Osteocyte (in vitro differentiated cells): ENCODE results near the gene FUT1. TPM values are rescaled to one million over a fixed set of nuclear protein-coding genes. Genes with fewer than 3 reads are reported as not detected.
A peak's percentile ranks its signal among the peaks of the same experiment; 100 is the strongest.

Source experiments
- DNase-seq: peaks from one replicate; pipeline ENCODE4 v3.0.0; 2021; ENCODE audit warnings: mixed read lengths; ENCODE audit not compliant: unreplicated experiment; ENCODE audit errors: extremely low spot score
- H3K27ac Mint-ChIP-seq: one replicate; pipeline ENCODE4 v1.8.0; 2021; ENCODE audit warnings: mild to moderate bottlenecking, mixed read lengths; ENCODE audit not compliant: unreplicated experiment
- H3K27me3 Mint-ChIP-seq: one replicate; pipeline ENCODE4 v1.8.0; 2021; ENCODE audit warnings: mixed read lengths; ENCODE audit not compliant: unreplicated experiment
- H3K36me3 Mint-ChIP-seq: one replicate; pipeline ENCODE4 v1.8.0; 2021; ENCODE audit warnings: mixed read lengths; ENCODE audit not compliant: unreplicated experiment
- H3K4me1 Mint-ChIP-seq: one replicate; pipeline ENCODE4 v1.8.0; 2021; ENCODE audit warnings: mixed read lengths; ENCODE audit not compliant: unreplicated experiment
- H3K4me3 Mint-ChIP-seq: one replicate; pipeline ENCODE4 v1.8.0; 2021; ENCODE audit warnings: mild to moderate bottlenecking, moderate library complexity, mixed read lengths; ENCODE audit not compliant: unreplicated experiment
- H3K9me3 Mint-ChIP-seq: one replicate; pipeline ENCODE4 v1.8.0; 2021; ENCODE audit warnings: mixed read lengths; ENCODE audit not compliant: unreplicated experiment
- total RNA-seq: library from RNA; stranded (reverse); gene quantifications from 2 replicates; pipeline ENCODE4 v1.2.1, GENCODE V29; 2021
- TF ChIP-seq, protein P1 (sequence below): fragments of 200-600 bp; sonication (generic); IDR thresholded peaks from 2 replicates; pipeline ENCODE4 v1.5.0; 2021; ENCODE audit warnings: antibody characterized with exemption, mild to moderate bottlenecking, moderate library complexity

The FUT1 gene
- total RNA-seq, 1 donor from 2014 or later, result 0.11 TPM

GRCh38 chr19:48716562-48717291 is 35.7 kb downstream of the FUT1 start:
- Mint-ChIP-seq H3K9me3 (no peaks in the 10 kb centered on the region), H3K27ac (peak overlapping the region; percentile 52), H3K4me1 (peaks cover 53% of the 10 kb centered on the region), H3K4me3 (peak overlapping the region; percentile 49), H3K27me3 (no peaks in the 10 kb centered on the region), H3K36me3 (no peaks in the 10 kb centered on the region)
- TF ChIP-seq, protein P1, sequence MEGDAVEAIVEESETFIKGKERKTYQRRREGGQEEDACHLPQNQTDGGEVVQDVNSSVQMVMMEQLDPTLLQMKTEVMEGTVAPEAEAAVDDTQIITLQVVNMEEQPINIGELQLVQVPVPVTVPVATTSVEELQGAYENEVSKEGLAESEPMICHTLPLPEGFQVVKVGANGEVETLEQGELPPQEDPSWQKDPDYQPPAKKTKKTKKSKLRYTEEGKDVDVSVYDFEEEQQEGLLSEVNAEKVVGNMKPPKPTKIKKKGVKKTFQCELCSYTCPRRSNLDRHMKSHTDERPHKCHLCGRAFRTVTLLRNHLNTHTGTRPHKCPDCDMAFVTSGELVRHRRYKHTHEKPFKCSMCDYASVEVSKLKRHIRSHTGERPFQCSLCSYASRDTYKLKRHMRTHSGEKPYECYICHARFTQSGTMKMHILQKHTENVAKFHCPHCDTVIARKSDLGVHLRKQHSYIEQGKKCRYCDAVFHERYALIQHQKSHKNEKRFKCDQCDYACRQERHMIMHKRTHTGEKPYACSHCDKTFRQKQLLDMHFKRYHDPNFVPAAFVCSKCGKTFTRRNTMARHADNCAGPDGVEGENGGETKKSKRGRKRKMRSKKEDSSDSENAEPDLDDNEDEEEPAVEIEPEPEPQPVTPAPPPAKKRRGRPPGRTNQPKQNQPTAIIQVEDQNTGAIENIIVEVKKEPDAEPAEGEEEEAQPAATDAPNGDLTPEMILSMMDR, result no peak
- DNase-seq, result no peak

DNA sequence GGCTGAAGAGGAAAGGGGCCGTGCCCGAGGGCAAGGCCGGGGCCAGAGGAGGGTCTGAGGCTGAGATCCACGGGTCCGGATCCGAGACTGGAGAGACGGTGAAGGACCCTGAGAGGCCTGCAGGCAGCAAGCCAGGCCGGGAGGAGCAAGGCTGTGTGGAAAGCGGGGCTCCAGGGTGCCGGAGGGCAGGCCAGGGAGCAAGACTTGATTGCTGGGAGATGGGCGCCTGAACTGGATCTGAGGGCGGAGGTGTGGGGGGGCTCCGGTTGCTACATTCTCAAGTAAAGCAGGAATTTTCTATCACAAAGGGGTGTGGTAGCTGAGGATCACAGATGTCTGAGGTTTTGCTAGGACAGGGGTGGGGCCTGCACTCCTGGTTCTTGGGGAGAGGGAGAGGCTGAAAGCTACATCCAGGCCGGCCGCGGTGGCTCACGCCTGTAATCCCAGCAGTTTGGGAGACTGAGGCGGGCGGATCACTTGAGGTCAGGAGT is 36.7 kb downstream of the FUT1 start:
- TF ChIP-seq, protein P1, result no peak
- no peaks in the 10 kb centered on the region for H3K9me3 Mint-ChIP-seq
- H3K4me3 Mint-ChIP-seq, result peak overlapping the region; percentile 32
- peaks cover 49% of the 10 kb centered on the region for H3K4me1 Mint-ChIP-seq
- H3K36me3 Mint-ChIP-seq, result no peaks in the 10 kb centered on the region
- DNase-seq, result no peak
- H3K27me3 Mint-ChIP-seq, result no peaks in the 10 kb centered on the region
- peak overlapping the region; percentile 97 for H3K27ac Mint-ChIP-seq

DNA sequence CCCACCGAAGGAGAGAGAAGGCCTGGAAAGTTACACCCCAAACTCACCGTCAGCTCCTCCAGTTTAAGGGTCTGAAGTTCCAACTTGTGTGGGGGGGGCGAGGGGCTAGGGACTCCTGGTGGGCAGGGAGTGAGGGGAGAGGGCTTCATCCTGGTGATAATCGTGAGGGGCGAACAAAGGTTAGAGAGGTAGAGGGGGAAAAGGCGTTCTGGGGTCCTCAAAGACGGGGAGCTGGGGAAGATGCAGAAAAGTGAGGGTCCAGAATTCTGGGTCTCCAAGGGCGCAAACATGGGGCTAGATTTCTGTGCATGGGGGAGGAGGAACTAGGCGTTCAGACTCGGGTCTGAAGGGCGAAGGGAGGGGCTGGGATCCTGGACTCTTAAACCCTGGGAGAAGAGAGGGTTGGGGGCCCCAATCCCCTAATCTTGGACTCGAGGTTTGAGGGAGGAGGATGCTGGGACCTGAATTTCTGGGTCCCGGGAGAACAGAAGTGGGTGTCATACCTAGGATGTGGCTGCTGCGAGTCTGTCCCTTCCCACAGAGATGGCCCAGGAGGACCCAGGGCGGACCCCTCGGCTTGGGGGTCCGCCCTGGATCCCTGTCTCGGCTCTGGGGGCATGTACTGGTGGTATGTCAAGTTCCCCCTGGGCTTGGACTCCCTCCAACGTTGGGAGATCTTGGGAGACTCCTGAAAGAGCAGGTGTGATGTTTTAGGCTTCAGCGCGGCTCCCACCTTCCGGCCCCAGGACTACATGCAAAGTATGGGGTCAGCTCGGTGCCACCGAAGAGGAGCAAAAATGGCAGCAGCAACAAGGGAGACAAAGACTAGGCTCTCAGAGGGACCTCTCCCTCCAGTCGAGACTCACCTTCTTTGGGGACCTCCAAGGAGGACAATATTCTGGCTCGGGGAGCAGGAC is 37.4 kb downstream of the FUT1 start:
- Mint-ChIP-seq H3K4me3 (peak overlapping the region; percentile 86), H3K9me3 (no peaks in the 10 kb centered on the region), H3K27ac (peak overlapping the region; percentile 97), H3K36me3 (no peaks in the 10 kb centered on the region), H3K27me3 (no peaks in the 10 kb centered on the region), H3K4me1 (peaks cover 44% of the 10 kb centered on the region)
- no peak for DNase-seq
- TF ChIP-seq, protein P1, result no peak

DNA sequence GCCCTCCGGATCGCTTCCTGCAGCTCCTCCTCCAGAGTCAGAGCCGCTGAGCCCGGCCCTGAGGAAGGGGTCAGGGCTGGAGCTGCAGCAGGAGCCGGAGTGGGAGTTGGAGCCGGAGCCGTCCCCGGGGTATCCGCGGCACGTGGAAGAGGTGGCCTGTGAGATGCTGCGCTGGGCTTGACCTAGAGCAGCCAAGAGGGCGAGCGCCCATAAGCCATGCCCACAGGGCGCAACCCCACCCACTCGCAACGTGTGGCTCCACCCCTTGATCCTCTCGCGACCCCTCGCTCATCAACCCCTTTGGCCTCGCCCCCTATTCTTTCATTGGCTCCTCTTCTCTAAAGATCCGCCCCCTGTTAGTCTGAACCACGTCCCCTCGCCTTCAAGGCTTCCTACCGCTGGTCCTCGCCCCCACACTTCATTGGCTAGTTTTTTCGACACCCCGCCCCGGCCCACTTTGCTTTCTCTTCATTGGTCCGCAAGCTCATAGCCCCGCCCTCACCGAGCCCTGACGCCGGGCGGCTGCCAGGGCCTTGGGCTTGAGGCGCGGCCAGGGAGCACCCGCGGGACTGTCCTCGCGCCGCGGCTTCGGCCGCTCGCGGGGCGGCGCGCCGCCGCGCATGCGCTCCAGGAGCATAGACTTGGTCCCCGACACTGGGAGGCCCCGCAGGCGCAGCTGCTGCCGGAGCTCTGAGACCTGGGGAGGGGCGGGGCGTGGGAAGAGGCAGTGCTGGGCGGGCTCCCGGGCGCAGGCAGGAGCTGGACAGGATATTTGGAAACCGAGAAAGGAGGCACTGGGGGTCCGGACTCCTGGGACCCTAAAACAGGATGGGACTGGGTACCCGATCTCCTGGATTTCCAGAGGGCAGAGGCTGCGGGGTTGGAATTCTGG is 38.3 kb downstream of the FUT1 start:
- no peaks in the 10 kb centered on the region for H3K36me3 Mint-ChIP-seq
- H3K27ac Mint-ChIP-seq, result peak overlapping the region; percentile 97
- peak overlapping the region; percentile 86 for H3K4me3 Mint-ChIP-seq
- no peaks in the 10 kb centered on the region for H3K27me3 Mint-ChIP-seq
- no peaks in the 10 kb centered on the region for H3K9me3 Mint-ChIP-seq
- DNase-seq, result peak; percentile 100
- H3K4me1 Mint-ChIP-seq, result peaks cover 41% of the 10 kb centered on the region
- TF ChIP-seq, protein P1, result no peak
